GM18505 (cell line): ENCODE data around the gene PAXX.
"Not testable (repeated sequence)": the region's sequence is repeated elsewhere in the genome, so short reads cannot be mapped to it uniquely, and the experiment has no call there.

Experiments used
- ATAC-seq: cut with Tn5 transposase; IDR thresholded peaks from one replicate; pipeline ENCODE4 v1.9.1; 2021; ENCODE audit not compliant: unreplicated experiment
- POLR2A ChIP-seq: IDR thresholded peaks from 4 replicates; pipeline ENCODE4 v1.6.1; 2011; ENCODE audit warnings: borderline replicate concordance; ENCODE audit not compliant: insufficient read depth, insufficient read length; ENCODE audit errors: extremely low read depth

The PAXX gene

GRCh38 chr9:137029058-137029936 lies 37.1 kb downstream of the PAXX start:
- no peak for ATAC-seq
- TF ChIP-seq POLR2A = no peak

GRCh38 chr9:137030006-137030405 lies 37.8 kb downstream of the PAXX start:
- ATAC-seq = no peak
- no peak for TF ChIP-seq POLR2A

- TF ChIP-seq POLR2A = no peak
- no peak for ATAC-seq
Measured at GRCh38 chr9:137030538-137031527, 38.6 kb downstream of the PAXX start.

GRCh38 chr9:137031904-137032640 lies 39.9 kb downstream of the PAXX start, which contains the start of gene FUT7:
TSS of gene FUT7 (minus strand) at chr9:137032088. CDS start at chr9:137031991, 97 bp downstream.
- TF ChIP-seq POLR2A = no peak
- no peak for ATAC-seq

GRCh38 chr9:137032858-137033257 lies 40.6 kb downstream of the PAXX start:
- no peak for TF ChIP-seq POLR2A
- ATAC-seq = no peak

- ATAC-seq = not testable (repeated sequence)
Measured at GRCh38 chr9:137033481-137033880, 41.3 kb downstream of the PAXX start.

- no peak for ATAC-seq
- TF ChIP-seq POLR2A = no peak
Measured at GRCh38 chr9:137034039-137034708, 42.0 kb downstream of the PAXX start.

- TF ChIP-seq POLR2A = no peak
- peak; percentile 53 for ATAC-seq
Measured at GRCh38 chr9:137034709-137035506, 42.7 kb downstream of the PAXX start.

- no peak for ATAC-seq
- TF ChIP-seq POLR2A = no peak
Measured at GRCh38 chr9:137035507-137035834, 43.2 kb downstream of the PAXX start.

- no peak for TF ChIP-seq POLR2A
- ATAC-seq = no peak
Measured at GRCh38 chr9:137035937-137036336, 43.7 kb downstream of the PAXX start.

GRCh38 chr9:137037035-137037434 lies 44.8 kb downstream of the PAXX start:
- ATAC-seq = no peak
- TF ChIP-seq POLR2A = no peak

- no peak for TF ChIP-seq POLR2A
Measured at GRCh38 chr9:137037483-137037882, 45.3 kb downstream of the PAXX start.

More at GRCh38 chr9:137037483-137037882, 45.3 kb downstream of the PAXX start:
- no peak for ATAC-seq
